Measurements from ENCODE around the gene PYDC1. TPM values are rescaled to one million over a fixed set of nuclear protein-coding genes. Genes with fewer than 3 reads are reported as not detected.

The PYDC1 gene
- total and polyA plus RNA-seq, 2 of the 13 experiments (the other 11 are each of a cell fraction or from before 2014, with no cell fraction given), result not detected

DNA sequence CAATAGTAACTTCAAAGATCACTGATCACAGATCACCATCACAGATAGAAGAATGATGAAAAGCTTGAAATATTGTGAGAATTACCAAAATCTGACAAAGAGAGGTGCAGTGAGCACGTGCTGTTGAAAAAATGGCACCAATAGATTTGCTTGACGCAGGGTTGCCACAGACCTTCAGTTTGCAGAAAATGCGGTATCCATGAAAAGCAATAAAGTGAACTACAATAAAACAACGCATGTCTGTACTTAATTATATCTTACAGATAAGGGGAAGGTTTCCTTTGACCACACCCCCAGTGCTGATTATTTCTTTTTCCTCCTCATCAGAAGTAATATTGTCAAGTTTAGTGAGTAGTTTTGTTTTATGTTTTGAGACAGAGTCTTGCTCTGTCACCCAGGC is 21.1 kb upstream of the PYDC1 start:
- no TSS peak for BruUV-seq (replicated peaks)
- in situ Hi-C loops (cut with HindIII; ENCODE audit: extremely low pct_ligation_motif_present, low pct_unique_long_range_greater_than_20kb) (no loop called here), intact Hi-C loops (cut with micrococcal nuclease; ENCODE audit: unreplicated experiment) (no loop called here)
- H3K9ac ChIP-seq (ENCODE audit: insufficient read depth, low read depth, low read length), result no peak overlapping the region
- no peaks in the 10 kb centered on the region for H3K79me2 ChIP-seq (ENCODE audit: insufficient read depth, low read length)
- no peaks in the 10 kb centered on the region for H3K9me3 ChIP-seq (ENCODE audit: low read length)
- POLR2A ChIA-PET, result no interaction called here
- H3K27ac ChIP-seq (ENCODE audit: extremely low read length, insufficient read depth, low read length), result no peak overlapping the region
- TF ChIP-seq ZNF496 (CRISPR knock-in tag; IDR thresholded peaks at IDR 0.05; ENCODE audit: insufficient replicate concordance) (no peak), ZNF577 (CRISPR knock-in tag; IDR thresholded peaks at IDR 0.05; ENCODE audit: borderline replicate concordance, low read depth) (no peak), HMGA1 (CRISPR knock-in tag; conservative IDR thresholded peaks at IDR 0.05) (no peak), ZFP37 (CRISPR knock-in tag; IDR thresholded peaks at IDR 0.05; ENCODE audit: borderline replicate concordance) (no peak), NFE2L1 (CRISPR knock-in tag; IDR thresholded peaks at IDR 0.05; ENCODE audit: borderline replicate concordance) (no peak), ZNF556 (CRISPR knock-in tag; IDR thresholded peaks at IDR 0.05; ENCODE audit: borderline replicate concordance) (no peak), ZNF589 (CRISPR knock-in tag; conservative IDR thresholded peaks at IDR 0.05) (no peak)
- peaks cover 4 to 38% of the 10 kb centered on the region in 2 experiments; a peak in 4 of 5 replicates for H3K27me3 ChIP-seq (ENCODE audit: control insufficient read depth in 1 of 2, insufficient read depth in 2 of 2, low read length in 2 of 2)
- ATAC-seq (no peak), DNase-seq (ENCODE audit: low spot score) (no peak), FAIRE-seq (no peak)
- H4K20me1 ChIP-seq (ENCODE audit: insufficient read depth, low read length), result no peaks in the 10 kb centered on the region
- H3K4me2 ChIP-seq (ENCODE audit: low read depth, low read length), result no peak overlapping the region
- no peaks in the 10 kb centered on the region for H3K36me3 ChIP-seq (replicated peaks in 1 of 2; ENCODE audit: control insufficient read depth in 1 of 2, insufficient read depth in 2 of 2, low read length in 2 of 2)
- no peak overlapping the region for H3K4me3 ChIP-seq (replicated peaks in 1 of 3; ENCODE audit: insufficient read depth in 1 of 3, low read depth in 2 of 3, low read length in 3 of 3)
- WGBS (ENCODE audit: low lambda C conversion rate), result 35% methylated on average over 4 of the region's 4 CpGs
- no peak overlapping the region for H2AFZ ChIP-seq (ENCODE audit: low read length)
- H3K4me1 ChIP-seq (ENCODE audit: insufficient read depth, low read length), result no peaks in the 10 kb centered on the region
- CTCF ChIA-PET (ENCODE audit: low intra/inter-chr PET ratio, low total read pairs), result no interaction called here

GRCh38 chr16:31229501-31229900 is 12.6 kb upstream of the PYDC1 start:
- Histone ChIP-seq H3K4me2 (ENCODE audit: low read depth, low read length) (no peak overlapping the region), H2AFZ (ENCODE audit: low read length) (no peak overlapping the region), H3K9ac (ENCODE audit: insufficient read depth, low read depth, low read length) (no peak overlapping the region), H3K4me1 (ENCODE audit: insufficient read depth, low read length) (no peaks in the 10 kb centered on the region), H4K20me1 (ENCODE audit: insufficient read depth, low read length) (no peaks in the 10 kb centered on the region), H3K36me3 (replicated peaks in 1 of 2; ENCODE audit: control insufficient read depth in 1 of 2, insufficient read depth in 2 of 2, low read length in 2 of 2) (no peaks in the 10 kb centered on the region), H3K9me3 (ENCODE audit: low read length) (no peaks in the 10 kb centered on the region), H3K27me3 (ENCODE audit: control insufficient read depth in 1 of 2, insufficient read depth in 2 of 2, low read length in 2 of 2) (peaks cover 5 to 26% of the 10 kb centered on the region in 2 experiments; a peak in 4 of 5 replicates), H3K4me3 (replicated peaks in 1 of 3; ENCODE audit: insufficient read depth in 1 of 3, low read depth in 2 of 3, low read length in 3 of 3) (no peak overlapping the region), H3K79me2 (ENCODE audit: insufficient read depth, low read length) (no peaks in the 10 kb centered on the region), H3K27ac (ENCODE audit: extremely low read length, insufficient read depth, low read length) (no peak overlapping the region)
- CTCF ChIA-PET (ENCODE audit: low intra/inter-chr PET ratio, low total read pairs), result no interaction called here
- intact Hi-C loops (cut with micrococcal nuclease; ENCODE audit: unreplicated experiment), result no loop called here
- TF ChIP-seq ZNF451 (CRISPR knock-in tag; IDR thresholded peaks at IDR 0.05) (no peak), ZNF124 (CRISPR knock-in tag; IDR thresholded peaks at IDR 0.05) (no peak), ZSCAN31 (CRISPR knock-in tag; IDR thresholded peaks at IDR 0.05; ENCODE audit: low read depth) (no peak), FIP1L1 (IDR thresholded peaks at IDR 0.05; ENCODE audit: borderline replicate concordance, insufficient read depth, low read depth, low read length) (no peak), ERF (CRISPR knock-in tag; IDR thresholded peaks at IDR 0.05) (no peak)
- TF ChIP-seq, protein P1, sequence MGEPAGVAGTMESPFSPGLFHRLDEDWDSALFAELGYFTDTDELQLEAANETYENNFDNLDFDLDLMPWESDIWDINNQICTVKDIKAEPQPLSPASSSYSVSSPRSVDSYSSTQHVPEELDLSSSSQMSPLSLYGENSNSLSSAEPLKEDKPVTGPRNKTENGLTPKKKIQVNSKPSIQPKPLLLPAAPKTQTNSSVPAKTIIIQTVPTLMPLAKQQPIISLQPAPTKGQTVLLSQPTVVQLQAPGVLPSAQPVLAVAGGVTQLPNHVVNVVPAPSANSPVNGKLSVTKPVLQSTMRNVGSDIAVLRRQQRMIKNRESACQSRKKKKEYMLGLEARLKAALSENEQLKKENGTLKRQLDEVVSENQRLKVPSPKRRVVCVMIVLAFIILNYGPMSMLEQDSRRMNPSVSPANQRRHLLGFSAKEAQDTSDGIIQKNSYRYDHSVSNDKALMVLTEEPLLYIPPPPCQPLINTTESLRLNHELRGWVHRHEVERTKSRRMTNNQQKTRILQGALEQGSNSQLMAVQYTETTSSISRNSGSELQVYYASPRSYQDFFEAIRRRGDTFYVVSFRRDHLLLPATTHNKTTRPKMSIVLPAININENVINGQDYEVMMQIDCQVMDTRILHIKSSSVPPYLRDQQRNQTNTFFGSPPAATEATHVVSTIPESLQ (CRISPR knock-in tag; conservative IDR thresholded peaks at IDR 0.05), result no peak
- ATAC-seq, result no peak
- DNase-seq (ENCODE audit: low spot score), result no peak
- in situ Hi-C loops (cut with HindIII; ENCODE audit: extremely low pct_ligation_motif_present, low pct_unique_long_range_greater_than_20kb), result no loop called here
- POLR2A ChIA-PET, result no interaction called here
- BruUV-seq (replicated peaks), result no TSS peak
- WGBS (ENCODE audit: low lambda C conversion rate), result 27% methylated on average over 10 of the region's 10 CpGs
- no peak for FAIRE-seq

Measured in HepG2 (cell line).